KMS-11 (cell line): ENCODE results near the gene SH3BP4.

Experiments
- H2AFZ ChIP-seq: fragments of 200-600 bp; sonication (generic); 2 replicates; pipeline ENCODE4 v1.6.1; 2016; ENCODE audit warnings: antibody characterized with exemption, mixed run types, low read depth
- H3K27ac ChIP-seq: fragments of 200-600 bp; sonication (generic); 2 replicates; pipeline ENCODE4 v1.6.1; 2016; ENCODE audit warnings: mild to moderate bottlenecking, mixed run types
- H3K27me3 ChIP-seq: fragments of 200-600 bp; sonication (generic); 2 replicates; pipeline ENCODE4 v1.6.1; 2017; ENCODE audit warnings: mild to moderate bottlenecking, low read depth, mixed run types, moderate library complexity; ENCODE audit not compliant: insufficient read depth
- H3K36me3 ChIP-seq: fragments of 200-600 bp; sonication (generic); 2 replicates; pipeline ENCODE4 v1.6.1; 2017; ENCODE audit warnings: mild to moderate bottlenecking, mixed run types; ENCODE audit not compliant: insufficient read depth
- H3K4me1 ChIP-seq: fragments of 200-600 bp; sonication (generic); 2 replicates; pipeline ENCODE4 v1.6.1; 2016; ENCODE audit warnings: mild to moderate bottlenecking, low read depth, mixed run types; ENCODE audit not compliant: poor library complexity, severe bottlenecking
- H3K4me2 ChIP-seq: fragments of 200-600 bp; sonication (generic); 2 replicates; pipeline ENCODE4 v1.7.0; 2016; ENCODE audit warnings: mild to moderate bottlenecking, mixed run types
- H3K4me3 ChIP-seq: fragments of 200-600 bp; sonication (generic); IDR thresholded peaks from 2 replicates; pipeline ENCODE4 v1.6.1; 2017; ENCODE audit warnings: low read depth, low read length, mixed read lengths; ENCODE audit not compliant: insufficient read depth
- H3K79me2 ChIP-seq: fragments of 200-600 bp; sonication (generic); 2 replicates; pipeline ENCODE4 v1.6.1; 2016; ENCODE audit warnings: low read depth, mixed run types; ENCODE audit not compliant: insufficient read depth
- H3K9ac ChIP-seq: fragments of 200-600 bp; sonication (generic); 2 replicates; pipeline ENCODE4 v1.6.1; 2016; ENCODE audit warnings: mild to moderate bottlenecking, mixed run types
- H4K20me1 ChIP-seq: fragments of 200-600 bp; sonication (generic); 2 replicates; pipeline ENCODE4 v1.6.1; 2016; ENCODE audit warnings: mild to moderate bottlenecking, mixed run types; ENCODE audit not compliant: insufficient read depth
- TF ChIP-seq, protein P1 (sequence below): fragments of 200-600 bp; sonication (generic); conservative IDR thresholded peaks from 2 replicates; pipeline ENCODE4 v1.6.1; 2017; ENCODE audit warnings: low read depth, mild to moderate bottlenecking, antibody characterized with exemption, low read length, moderate library complexity, mixed read lengths

SH3BP4 gene

DNA sequence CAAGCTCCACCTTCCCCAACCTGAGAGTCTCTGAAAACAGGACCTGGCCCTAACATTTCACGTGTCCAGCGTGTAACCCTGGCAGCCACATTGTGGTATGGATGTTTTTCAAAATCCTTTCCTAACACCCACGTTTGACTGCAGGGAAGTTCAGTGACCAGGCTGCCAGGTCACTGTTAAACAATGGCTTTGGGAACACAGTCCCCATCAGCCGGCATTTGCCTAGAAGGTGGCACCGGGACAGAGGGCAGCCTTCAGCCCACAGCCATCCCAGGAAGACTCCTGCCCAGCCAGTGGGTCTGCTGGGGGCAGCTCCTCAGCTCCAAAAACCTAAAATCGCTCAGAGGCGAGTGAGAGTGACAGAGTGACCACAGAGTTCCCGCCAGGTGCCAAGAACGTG is 140.2 kb downstream of the SH3BP4 start:
- no peaks in the 10 kb centered on the region for H3K27me3 ChIP-seq
- H3K4me1 ChIP-seq = no peaks in the 10 kb centered on the region
- H2AFZ ChIP-seq = no peak overlapping the region
- no peaks in the 10 kb centered on the region for H4K20me1 ChIP-seq
- H3K4me2 ChIP-seq = no peak overlapping the region
- no peaks in the 10 kb centered on the region for H3K36me3 ChIP-seq
- H3K79me2 ChIP-seq = no peaks in the 10 kb centered on the region
- TF ChIP-seq, protein P1, sequence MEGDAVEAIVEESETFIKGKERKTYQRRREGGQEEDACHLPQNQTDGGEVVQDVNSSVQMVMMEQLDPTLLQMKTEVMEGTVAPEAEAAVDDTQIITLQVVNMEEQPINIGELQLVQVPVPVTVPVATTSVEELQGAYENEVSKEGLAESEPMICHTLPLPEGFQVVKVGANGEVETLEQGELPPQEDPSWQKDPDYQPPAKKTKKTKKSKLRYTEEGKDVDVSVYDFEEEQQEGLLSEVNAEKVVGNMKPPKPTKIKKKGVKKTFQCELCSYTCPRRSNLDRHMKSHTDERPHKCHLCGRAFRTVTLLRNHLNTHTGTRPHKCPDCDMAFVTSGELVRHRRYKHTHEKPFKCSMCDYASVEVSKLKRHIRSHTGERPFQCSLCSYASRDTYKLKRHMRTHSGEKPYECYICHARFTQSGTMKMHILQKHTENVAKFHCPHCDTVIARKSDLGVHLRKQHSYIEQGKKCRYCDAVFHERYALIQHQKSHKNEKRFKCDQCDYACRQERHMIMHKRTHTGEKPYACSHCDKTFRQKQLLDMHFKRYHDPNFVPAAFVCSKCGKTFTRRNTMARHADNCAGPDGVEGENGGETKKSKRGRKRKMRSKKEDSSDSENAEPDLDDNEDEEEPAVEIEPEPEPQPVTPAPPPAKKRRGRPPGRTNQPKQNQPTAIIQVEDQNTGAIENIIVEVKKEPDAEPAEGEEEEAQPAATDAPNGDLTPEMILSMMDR = no peak
- no peak overlapping the region for H3K4me3 ChIP-seq
- H3K9ac ChIP-seq = no peak overlapping the region
- H3K27ac ChIP-seq = no peak overlapping the region

DNA sequence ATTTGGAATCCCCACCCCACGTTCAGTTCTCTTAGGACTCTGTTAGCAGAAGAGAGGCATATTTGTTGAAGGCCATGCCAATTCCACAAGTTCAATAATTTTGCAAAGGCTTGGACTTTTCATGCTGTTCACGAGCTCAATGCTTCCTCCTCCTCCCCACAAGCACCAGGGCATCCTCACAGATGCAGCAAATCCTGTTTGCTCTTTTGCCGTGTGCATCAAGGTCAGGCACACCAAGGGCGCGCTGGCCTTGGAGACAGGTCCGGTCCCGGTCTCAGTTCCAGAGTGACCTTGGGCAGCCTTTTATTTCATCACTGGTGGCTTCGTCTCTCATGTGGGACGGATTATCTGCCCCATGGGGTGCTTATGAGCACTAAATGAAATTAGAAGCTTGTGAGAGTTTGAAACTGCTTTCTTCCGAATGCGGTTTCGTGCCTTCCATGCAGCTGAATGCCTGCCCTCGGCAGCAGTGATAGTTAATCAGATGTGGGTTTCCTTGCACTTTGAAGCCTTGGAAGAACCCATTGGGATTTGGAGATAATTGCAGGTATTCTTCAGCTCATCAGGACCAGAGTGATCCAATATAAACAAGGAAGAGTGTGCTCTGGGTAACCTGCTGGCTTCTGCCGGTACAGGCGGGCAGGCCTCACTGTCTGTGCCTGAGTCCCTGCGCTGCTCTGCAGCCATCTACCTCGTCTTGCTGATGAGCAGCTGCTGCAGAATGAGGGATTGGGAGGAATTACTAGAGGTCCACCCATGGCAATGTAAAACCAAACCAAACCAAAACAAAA is 140.8 kb downstream of the SH3BP4 start:
- Histone ChIP-seq H3K4me1 (no peaks in the 10 kb centered on the region), H3K9ac (no peak overlapping the region), H2AFZ (no peak overlapping the region), H3K4me2 (no peak overlapping the region), H3K27me3 (no peaks in the 10 kb centered on the region), H4K20me1 (no peaks in the 10 kb centered on the region), H3K36me3 (no peaks in the 10 kb centered on the region), H3K79me2 (no peaks in the 10 kb centered on the region), H3K4me3 (no peak overlapping the region), H3K27ac (no peak overlapping the region)
- TF ChIP-seq, protein P1 = no peak

DNA sequence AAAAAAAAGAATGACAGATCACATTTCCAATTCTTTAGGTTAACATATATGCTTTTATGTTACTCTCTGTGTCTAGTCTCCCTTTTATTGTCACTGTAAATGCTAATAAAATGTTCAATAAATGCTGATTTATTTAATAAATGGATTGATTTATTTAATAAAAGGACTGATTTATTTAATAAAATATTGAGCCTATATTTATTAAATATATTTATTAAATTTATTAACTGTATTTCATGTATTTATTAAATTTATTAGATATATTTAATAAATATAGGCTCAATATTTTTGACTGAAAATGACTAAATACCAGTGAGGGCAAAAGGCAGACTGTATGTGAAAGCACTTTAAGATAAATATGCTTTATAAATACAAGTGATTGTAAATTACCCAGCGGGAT is 142.6 kb downstream of the SH3BP4 start:
- H3K27me3 ChIP-seq = no peaks in the 10 kb centered on the region
- H3K4me2 ChIP-seq = no peak overlapping the region
- no peaks in the 10 kb centered on the region for H3K79me2 ChIP-seq
- H3K4me3 ChIP-seq = no peak overlapping the region
- no peaks in the 10 kb centered on the region for H4K20me1 ChIP-seq
- TF ChIP-seq, protein P1 = no peak
- no peak overlapping the region for H3K27ac ChIP-seq
- no peaks in the 10 kb centered on the region for H3K36me3 ChIP-seq
- H2AFZ ChIP-seq = no peak overlapping the region
- H3K4me1 ChIP-seq = no peaks in the 10 kb centered on the region
- H3K9ac ChIP-seq = no peak overlapping the region

DNA sequence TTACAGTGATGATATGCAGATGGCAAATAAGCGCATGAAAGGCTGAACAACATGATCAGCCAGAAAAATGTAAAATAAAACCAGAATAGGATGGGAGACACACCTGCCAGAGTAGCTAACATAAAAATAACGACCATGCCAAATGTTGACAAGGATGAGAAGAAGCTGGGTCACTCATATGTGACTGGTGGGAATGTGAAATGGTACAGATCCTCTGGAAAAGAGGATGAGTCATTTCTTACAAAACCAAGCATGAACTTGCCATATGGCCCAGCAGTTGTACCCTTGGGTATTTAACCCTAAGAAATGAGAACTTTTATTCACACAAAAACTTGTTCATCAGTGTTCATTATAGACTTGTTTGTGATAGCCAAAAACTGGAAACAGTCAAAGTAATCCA is 143.8 kb downstream of the SH3BP4 start:
- Histone ChIP-seq H3K4me2 (no peak overlapping the region), H3K36me3 (no peaks in the 10 kb centered on the region), H2AFZ (no peak overlapping the region), H4K20me1 (no peaks in the 10 kb centered on the region), H3K27me3 (no peaks in the 10 kb centered on the region), H3K4me1 (no peaks in the 10 kb centered on the region), H3K27ac (no peak overlapping the region), H3K4me3 (no peak overlapping the region), H3K9ac (no peak overlapping the region), H3K79me2 (no peaks in the 10 kb centered on the region)
- TF ChIP-seq, protein P1 = no peak
